Liver (tissue), 3 donors: ENCODE measurements around the gene MRPL52.

ENCODE experiments used
- CTCF ChIP-seq: fragments of 150-350 bp; IDR thresholded peaks from 2 replicates; pipeline ENCODE4 v1.5.1; 2017; ENCODE audit warnings: improper control_type of control experiment, low read depth, low read length; ENCODE audit not compliant: missing input control
- EGR1 ChIP-seq, 2 donors: IDR thresholded peaks; 2 replicates each; pipeline ENCODE4 v1.6.1; 2016 to 2018; ENCODE audit warnings: antibody characterized with exemption in 2 of 2, low read depth in 2 of 2
- GABPA ChIP-seq, 2 donors: IDR thresholded peaks in 1 of 2; conservative IDR thresholded peaks in 1 of 2; 2 replicates each; pipeline ENCODE4 v1.6.1; 2016; ENCODE audit warnings: antibody characterized with exemption in 2 of 2, mild to moderate bottlenecking in 1 of 2, moderate library complexity in 1 of 2
- HNF4G ChIP-seq: IDR thresholded peaks from 2 replicates; pipeline ENCODE4 v1.6.1; 2016; ENCODE audit warnings: antibody characterized with exemption
- MAX ChIP-seq: IDR thresholded peaks from 2 replicates; pipeline ENCODE4 v1.6.1; 2016; ENCODE audit warnings: antibody characterized with exemption
- RAD21 ChIP-seq, 2 donors: IDR thresholded peaks; 2 replicates each; pipeline ENCODE4 v1.6.1; 2016; ENCODE audit warnings: antibody characterized with exemption in 2 of 2, mild to moderate bottlenecking in 2 of 2
- REST ChIP-seq: IDR thresholded peaks from 2 replicates; pipeline ENCODE4 v1.6.1; 2016; ENCODE audit warnings: antibody characterized with exemption, mild to moderate bottlenecking
- SP1 ChIP-seq: IDR thresholded peaks from 2 replicates; pipeline ENCODE4 v1.6.1; 2018; ENCODE audit warnings: antibody characterized with exemption, mild to moderate bottlenecking
- TAF1 ChIP-seq: conservative IDR thresholded peaks from 2 replicates; pipeline ENCODE4 v1.6.1; 2016; ENCODE audit warnings: antibody characterized with exemption, mild to moderate bottlenecking
- YY1 ChIP-seq: IDR thresholded peaks from 2 replicates; pipeline ENCODE4 v1.6.1; 2016; ENCODE audit warnings: antibody characterized with exemption, mild to moderate bottlenecking
- donor health status: healthy.
- donor health status: healthy.

- TF ChIP-seq CTCF (no peak), GABPA (IDR thresholded peaks at IDR 0.05 in 1 of 2, conservative IDR thresholded peaks at IDR 0.05 in 1 of 2) (no peak), SP1 (no peak), RAD21 (IDR thresholded peaks at IDR 0.05) (no peak), REST (no peak), EGR1 (IDR thresholded peaks at IDR 0.05; ENCODE audit: low read depth in 2 of 2) (no peak), HNF4G (no peak), YY1 (no peak), TAF1 (no peak), MAX (no peak)
Measured at GRCh38 chr14:22811722-22812121, 18.0 kb upstream of the MRPL52 start.
